AG04449 (cell line): ENCODE results near the gene MYO10.

ENCODE experiments used
- CTCF ChIA-PET: fragments of 350-600 bp; formaldehyde crosslinking; extraction: SDS; loops from one replicate; lab custom pipeline; 2021; ENCODE audit warnings: antibody characterized with exemption; lab: Yijun Ruan, JAX
- POLR2A ChIA-PET: fragments of 400-600, 350-600 bp; formaldehyde crosslinking; extraction: SDS; loops from one replicate; lab custom pipeline; 2020; ENCODE audit warnings: antibody characterized with exemption, inconsistent platforms; lab: Yijun Ruan, JAX
- DNase-seq: peaks from one replicate; pipeline ENCODE4 v3.0.0-alpha.2; 2010; ENCODE audit warnings: low read depth, low spot score
- H3K4me3 ChIP-seq: 2 replicates; pipeline ENCODE4 v1.5.1; 2011; ENCODE audit warnings: low read depth, mild to moderate bottlenecking, control low read depth, low read length
- TF ChIP-seq, protein P1 (sequence below): IDR thresholded peaks from one replicate; pipeline ENCODE4 v1.5.1; 2011; ENCODE audit warnings: mild to moderate bottlenecking, moderate library complexity, low read length, control low read depth, inconsistent platforms; ENCODE audit not compliant: insufficient read depth; ENCODE audit errors: missing control alignments

MYO10 gene

DNA sequence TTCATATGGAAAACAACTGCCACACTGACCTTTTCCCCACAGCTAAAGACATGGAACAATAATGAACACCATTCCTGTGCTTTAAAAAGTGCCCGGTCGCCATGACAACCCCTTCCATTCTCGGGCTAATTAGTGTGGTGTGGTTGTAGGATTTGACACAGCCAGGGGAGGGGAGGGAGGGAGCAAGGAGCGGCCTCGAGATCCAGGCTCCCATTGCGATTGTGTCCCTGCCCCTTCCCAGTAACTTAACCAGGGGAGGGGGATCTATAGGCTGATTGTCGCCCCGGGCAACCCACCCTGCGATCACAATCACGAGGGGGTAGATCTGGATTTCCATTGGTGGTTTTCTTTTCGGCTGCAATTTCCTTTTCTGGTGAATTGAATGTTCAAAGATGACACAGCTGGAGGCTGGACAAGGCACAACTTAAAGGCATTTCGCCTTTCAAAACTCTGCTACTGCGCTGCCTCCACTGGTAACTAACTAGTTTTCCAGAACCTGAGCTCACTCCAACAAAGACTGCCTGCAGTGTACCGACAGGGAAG is 222.6 kb downstream of the MYO10 start:
- peak overlapping the region; percentile 29 for H3K4me3 ChIP-seq
- CTCF ChIA-PET = interaction anchor here (0.8 to 1.7 kb wide), 6 partner anchors 13 to 477 kb away, joined by 3 to 4 read pairs (median 3); no protein-coding TSS in a partner anchor
- POLR2A ChIA-PET = no interaction called here
- no peak for DNase-seq
- TF ChIP-seq, protein P1, sequence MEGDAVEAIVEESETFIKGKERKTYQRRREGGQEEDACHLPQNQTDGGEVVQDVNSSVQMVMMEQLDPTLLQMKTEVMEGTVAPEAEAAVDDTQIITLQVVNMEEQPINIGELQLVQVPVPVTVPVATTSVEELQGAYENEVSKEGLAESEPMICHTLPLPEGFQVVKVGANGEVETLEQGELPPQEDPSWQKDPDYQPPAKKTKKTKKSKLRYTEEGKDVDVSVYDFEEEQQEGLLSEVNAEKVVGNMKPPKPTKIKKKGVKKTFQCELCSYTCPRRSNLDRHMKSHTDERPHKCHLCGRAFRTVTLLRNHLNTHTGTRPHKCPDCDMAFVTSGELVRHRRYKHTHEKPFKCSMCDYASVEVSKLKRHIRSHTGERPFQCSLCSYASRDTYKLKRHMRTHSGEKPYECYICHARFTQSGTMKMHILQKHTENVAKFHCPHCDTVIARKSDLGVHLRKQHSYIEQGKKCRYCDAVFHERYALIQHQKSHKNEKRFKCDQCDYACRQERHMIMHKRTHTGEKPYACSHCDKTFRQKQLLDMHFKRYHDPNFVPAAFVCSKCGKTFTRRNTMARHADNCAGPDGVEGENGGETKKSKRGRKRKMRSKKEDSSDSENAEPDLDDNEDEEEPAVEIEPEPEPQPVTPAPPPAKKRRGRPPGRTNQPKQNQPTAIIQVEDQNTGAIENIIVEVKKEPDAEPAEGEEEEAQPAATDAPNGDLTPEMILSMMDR = no peak

GRCh38 chr5:16712620-16713019 is 223.5 kb downstream of the MYO10 start:
- ChIA-PET POLR2A (no interaction called here), CTCF (interaction anchor here (0.7 to 1.2 kb wide), 5 partner anchors 9 to 79 kb away, joined by 3 to 4 read pairs (median 3); no protein-coding TSS in a partner anchor)
- no peak for DNase-seq
- TF ChIP-seq, protein P1 = no peak
- H3K4me3 ChIP-seq = no peak overlapping the region

DNA sequence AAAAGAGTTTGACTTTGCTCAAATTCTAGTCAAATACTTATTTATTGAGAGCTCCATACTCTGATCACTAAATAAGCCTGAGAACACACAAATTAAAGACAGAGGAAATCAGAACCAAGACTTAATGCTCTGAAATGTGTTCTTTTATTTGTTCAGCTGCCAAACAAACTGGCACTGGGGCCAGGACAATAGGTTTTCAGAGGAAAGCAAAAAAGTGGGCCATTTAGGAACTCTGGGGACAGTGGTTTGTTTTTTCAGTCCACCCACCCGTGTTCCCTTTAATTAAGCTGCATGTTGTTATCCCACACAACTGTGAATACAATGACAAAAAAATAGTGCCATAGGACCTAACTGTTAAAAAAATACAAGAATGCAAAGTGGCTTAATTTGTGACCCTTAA is 223.9 kb downstream of the MYO10 start:
- TF ChIP-seq, protein P1 = no peak
- CTCF ChIA-PET = interaction anchor here (0.7 to 1.2 kb wide), 5 partner anchors 9 to 79 kb away, joined by 3 to 4 read pairs (median 3); no protein-coding TSS in a partner anchor
- POLR2A ChIA-PET = no interaction called here
- no peak for DNase-seq
- no peak overlapping the region for H3K4me3 ChIP-seq

DNA sequence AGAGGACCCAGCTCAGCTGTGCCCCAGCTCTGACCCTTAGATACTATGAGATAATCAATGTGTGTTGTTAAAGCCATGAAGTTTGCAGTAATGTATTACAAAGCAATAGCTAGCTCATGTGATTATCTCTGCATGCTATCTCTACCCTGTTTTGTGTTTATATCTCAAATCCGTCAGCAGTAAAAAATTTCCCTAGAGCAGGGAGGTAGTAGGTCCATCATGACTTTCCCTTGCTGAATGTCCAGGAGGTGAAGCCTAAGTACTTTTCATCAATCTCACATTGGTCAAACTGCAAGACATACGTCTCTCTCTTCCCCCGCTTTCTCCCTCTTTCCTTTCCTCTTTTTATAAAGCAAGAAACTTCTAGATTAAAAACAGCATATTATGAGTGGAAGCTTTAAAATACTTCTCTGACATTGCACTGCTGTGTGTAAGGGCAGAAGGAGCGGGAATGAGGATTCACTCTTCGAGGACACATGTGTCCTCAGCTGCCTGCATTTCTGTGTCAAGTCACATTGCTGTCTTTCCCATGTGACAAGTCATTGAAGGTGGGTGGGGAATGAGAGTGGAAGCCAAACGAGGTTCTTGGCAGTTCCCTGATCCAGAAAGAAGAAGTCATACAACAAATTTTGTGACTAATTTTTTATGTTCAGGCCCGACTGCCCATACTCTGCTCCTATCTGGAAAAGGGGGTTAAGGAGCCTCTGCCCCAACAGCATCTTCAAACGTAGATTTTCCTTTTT is 226.2 kb downstream of the MYO10 start:
- POLR2A ChIA-PET = no interaction called here
- no peak for DNase-seq
- CTCF ChIA-PET = interaction anchor here (0.8 kb wide), 1 partner anchor 17 kb away, joined by 3 read pairs; no protein-coding TSS in a partner anchor
- no peak overlapping the region for H3K4me3 ChIP-seq
- TF ChIP-seq, protein P1 = no peak

DNA sequence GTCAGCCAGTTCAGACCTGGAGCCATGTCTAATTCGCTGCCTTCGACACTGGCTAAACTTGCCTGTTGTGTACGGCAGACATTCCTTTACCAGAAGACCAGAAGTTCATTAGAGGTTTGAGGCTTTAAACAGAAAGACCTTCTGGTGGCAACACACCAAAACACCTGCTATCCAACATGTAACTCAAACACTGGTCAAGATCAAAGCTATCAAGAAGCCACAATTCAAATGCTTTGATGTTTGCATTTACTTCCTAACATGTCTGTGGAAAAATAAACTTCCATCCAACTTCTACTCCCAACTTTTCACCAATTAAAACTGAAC is 228.3 kb downstream of the MYO10 start:
- POLR2A ChIA-PET = no interaction called here
- H3K4me3 ChIP-seq = no peak overlapping the region
- DNase-seq = no peak
- CTCF ChIA-PET = interaction anchor here (1.0 to 4.5 kb wide), 5 partner anchors 16 to 483 kb away, joined by 3 to 21 read pairs (median 3); no protein-coding TSS in a partner anchor
- TF ChIP-seq, protein P1 = no peak

- no peak for DNase-seq
- ChIA-PET POLR2A (no interaction called here), CTCF (interaction anchor here (1.0 to 4.5 kb wide), 4 partner anchors 16 to 483 kb away, joined by 3 to 21 read pairs (median 4); no protein-coding TSS in a partner anchor)
- TF ChIP-seq, protein P1 = no peak
- no peak overlapping the region for H3K4me3 ChIP-seq
These were observed 228.8 kb downstream of the MYO10 start for GRCh38 chr5:16707168-16707868.
